ENCODE results near the gene GPR137B. TPM values are rescaled to one million over a fixed set of nuclear protein-coding genes. Genes with fewer than 3 reads are reported as not detected.
A peak's percentile ranks its signal among the peaks of the same experiment; 100 is the strongest.
"Not testable (repeated sequence)": the region's sequence is repeated elsewhere in the genome, so short reads cannot be mapped to it uniquely, and the experiment has no call there.

GPR137B gene
- total RNA-seq, 1 experiment from 2014 or later, result 8.2 TPM

DNA sequence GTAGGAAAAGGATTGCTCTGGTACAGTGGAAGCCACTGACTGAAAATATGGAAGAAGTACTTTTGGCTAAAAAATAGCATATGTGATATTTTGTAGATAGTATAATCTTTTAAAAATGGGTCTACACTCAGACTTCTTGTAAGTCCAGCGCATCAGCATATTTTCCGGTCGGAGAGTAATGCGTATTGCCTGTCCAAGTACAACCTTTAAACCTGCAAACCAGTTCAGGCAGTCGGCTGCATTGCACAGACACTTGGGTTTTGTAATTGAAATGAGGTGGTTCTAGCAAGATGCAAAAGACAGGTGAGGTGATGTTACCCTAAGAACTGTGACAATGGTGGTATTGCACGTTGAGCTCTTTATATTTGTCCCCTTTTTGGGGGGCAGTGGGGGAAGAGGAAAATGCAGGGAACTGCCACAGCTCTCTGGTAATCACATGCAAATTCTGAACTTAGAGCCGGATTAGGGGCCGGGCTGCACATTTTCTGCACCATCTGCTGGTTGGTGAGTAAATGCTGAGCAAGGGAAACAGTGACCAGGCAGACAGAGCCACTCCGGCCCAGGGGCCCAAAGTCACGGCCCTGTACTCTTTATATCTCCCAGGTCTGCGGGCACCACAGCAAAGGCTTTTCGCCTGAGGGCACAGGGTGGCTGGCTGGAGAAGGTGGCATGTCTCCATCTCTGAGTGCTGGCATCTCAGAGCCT is 2.3 kb downstream of the GPR137B start:
- DNase-seq (ENCODE audit: low read depth), result peak; percentile 15

- no peak for DNase-seq (ENCODE audit: low read depth)
These were observed 4.7 kb downstream of the GPR137B start for GRCh38 chr1:236147068-236147467.

DNA sequence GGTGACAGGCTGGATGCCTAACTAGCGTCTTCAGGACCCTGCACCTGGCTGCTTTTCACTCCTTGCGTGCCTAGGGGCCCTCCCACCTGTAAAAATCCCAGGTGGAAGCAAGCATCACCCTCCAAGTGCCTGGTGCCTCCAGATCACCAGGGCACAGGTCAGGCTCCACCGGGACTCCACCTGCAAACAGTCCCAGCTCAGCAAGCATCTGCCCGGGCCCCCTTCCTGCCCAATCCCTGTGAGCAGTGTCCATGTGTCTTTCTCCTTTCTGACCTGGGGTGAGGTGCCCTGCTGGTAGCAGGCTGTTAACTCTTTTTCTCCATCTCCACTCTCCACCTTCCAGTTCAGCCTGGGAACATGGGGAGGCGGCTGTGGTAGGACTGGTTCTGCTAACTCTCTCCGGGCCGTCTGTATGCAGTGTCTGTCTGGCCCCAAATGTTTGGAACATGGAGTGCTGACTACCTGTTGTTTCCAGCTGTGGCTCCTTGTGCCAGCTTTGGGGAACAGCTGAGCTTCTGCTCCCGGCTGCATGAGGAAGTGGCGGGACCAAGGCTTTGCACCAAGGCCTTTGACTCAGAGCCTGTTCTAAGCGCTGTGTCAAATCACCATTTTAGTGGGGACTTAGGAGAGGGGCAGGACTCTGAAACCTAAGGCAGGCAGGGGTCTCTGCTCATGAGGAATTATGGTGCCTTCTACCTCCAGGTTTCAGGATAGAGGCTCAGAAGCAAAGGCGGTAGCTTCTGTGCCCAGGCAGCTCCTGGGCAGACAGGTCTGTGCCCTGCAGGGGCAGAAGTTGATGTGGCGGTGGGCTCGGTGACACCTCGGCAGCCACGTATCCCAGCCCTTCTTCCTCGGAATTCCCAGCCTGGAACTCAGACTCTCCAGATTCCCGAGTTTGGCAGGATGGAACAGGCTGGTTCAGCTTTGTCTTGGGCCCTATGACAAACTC is 5.5 kb downstream of the GPR137B start:
- no peak for DNase-seq (ENCODE audit: low read depth)

DNA sequence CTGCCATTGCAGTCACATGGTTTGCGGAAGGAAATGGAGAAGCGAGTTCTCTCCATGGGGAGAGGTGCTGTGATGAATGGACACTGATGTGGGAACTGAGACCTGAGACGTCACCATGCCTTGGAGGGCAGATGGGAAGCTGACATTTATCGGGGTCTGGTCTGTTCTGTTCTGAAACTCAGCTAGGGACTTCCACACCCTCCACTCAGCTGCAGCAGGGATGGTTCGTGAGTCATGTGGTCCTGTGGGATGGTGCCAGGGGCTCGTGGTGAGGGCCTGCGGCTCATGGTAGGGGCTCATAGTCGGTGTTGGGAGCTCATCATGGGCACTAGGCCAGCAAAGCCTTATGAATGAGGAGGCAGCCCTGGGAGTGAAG is 6.1 kb downstream of the GPR137B start:
- peak; percentile 63 for DNase-seq (ENCODE audit: low read depth)

GRCh38 chr1:236149003-236149595 is 6.8 kb downstream of the GPR137B start:
- DNase-seq (ENCODE audit: low read depth), result no peak

DNA sequence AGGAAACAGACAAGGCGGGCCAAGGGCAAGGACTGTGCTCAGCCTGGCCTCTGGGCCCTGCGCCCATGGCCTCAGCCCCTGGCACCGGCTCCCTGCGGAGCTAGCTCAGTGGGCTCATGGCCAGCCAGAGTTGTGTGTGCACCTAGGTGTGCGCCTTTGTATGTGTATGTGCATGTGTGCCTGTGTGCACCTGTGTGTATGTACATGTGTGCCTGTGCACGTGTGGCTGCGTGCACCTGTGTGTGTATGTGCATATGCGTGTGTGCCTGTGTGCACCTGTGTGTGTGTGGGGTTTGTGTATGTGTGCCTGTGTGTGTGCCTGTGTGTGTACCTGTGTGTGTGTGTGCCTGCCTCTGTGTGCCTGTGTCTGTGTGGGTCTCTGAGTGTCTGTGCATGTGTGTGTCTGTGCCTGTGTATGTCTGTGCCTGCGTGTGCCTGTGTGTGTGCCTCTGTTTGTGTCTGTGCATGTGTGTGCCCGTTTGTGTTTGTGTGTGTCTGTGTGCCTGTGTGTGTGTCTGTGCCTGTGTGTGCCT is 7.4 kb downstream of the GPR137B start:
- no peak for DNase-seq (ENCODE audit: low read depth)

- no peak for DNase-seq (ENCODE audit: low read depth)
These were observed 8.1 kb downstream of the GPR137B start for GRCh38 chr1:236150311-236150955.

DNA sequence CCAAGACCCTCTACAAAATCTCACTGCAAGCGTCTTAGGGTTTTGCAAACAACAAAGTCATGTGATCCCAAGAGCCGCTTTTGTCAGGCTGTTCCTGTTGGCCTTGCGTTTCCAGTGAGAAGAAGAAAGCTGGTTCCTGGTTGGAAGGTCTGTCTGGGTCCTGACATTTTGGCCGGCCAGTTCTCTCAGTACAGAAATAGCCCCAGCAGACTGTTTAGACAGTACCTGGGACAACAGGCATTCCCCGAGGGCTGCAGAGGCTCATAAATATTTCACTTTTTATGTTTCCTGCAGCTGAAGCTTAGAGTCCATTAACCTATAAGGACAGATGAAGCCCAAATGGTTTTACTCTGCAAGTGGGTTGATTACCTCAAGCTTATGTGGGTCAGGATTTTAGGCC is 8.6 kb downstream of the GPR137B start:
- DNase-seq (ENCODE audit: low read depth), result no peak

DNA sequence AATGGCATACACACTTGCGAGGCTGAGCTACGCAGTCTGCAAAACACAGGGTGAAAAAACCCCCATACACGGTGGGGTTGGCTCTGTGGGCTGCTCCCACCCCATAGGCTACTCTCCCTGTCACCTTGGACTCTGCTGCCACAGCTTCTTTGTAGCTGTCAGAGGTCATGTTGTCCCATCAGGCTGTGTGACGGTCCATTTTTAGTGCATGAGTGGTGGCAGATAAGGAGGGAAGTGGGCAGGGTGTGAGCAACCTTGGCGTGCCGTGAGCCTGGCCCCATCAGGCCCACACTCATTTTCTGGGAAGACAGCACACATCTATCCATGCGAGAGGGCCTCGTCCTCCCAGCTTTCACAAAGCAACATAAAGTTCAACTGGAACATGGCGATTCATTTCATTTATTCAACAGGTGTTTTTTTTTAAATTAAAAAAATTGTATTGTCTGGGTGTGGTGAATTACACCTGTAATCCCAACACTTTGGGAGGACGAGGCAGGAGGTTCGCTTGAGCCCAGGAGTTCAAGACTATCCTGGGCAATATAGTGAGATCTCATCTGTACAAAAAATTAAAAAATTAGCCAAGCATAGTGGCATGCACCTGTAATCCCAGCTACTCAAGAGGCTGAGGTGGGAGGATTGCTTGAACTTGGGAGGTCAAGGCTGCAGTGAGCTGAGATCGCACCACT is 9.5 kb downstream of the GPR137B start:
- DNase-seq (ENCODE audit: low read depth), result no peak

DNA sequence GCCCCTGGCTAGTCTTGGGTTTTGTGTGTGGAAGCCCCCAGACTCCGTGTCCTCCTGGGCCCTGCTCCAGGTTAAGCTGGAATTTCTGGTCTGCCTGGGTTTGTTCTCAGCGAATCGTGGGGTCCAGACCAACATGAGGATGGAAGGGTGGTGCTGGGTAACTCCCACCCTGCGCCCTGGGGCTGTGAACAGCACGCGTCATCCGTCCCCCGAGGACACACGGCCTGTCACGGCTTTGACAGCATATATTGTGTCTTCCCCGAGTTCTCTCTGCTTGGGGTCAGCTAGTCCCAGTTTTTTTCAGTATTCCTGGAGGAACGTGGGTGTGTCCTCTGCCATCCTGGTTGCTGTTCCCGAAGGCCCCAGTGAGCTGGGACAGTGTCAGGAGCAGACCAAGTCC is 11.8 kb downstream of the GPR137B start:
- DNase-seq (ENCODE audit: low read depth), result no peak

GRCh38 chr1:236154671-236155398 is 12.5 kb downstream of the GPR137B start:
- no peak for DNase-seq (ENCODE audit: low read depth)

DNA sequence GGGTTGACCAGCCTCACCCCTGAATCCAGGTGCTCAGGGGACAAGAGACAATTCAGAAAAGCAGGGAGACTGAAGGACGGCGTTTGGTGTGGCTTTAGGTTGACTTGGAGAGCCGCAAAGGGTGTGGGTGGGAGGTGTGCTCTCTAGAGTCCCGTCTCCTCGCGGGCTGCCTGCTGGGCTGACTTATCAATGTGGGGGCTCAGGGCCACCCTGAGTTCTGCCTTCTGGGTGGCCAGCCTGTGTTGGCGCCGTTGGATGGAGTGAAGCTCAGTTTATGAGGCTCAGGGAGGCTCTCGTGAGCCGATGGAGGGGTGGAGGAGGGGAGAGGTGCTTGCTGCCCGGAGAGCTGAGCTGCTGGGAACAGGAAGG is 13.0 kb downstream of the GPR137B start:
- no peak for DNase-seq (ENCODE audit: low read depth)

- DNase-seq (ENCODE audit: low read depth), result no peak
These were observed 13.6 kb downstream of the GPR137B start for GRCh38 chr1:236155841-236156503.

- DNase-seq (ENCODE audit: low read depth), result no peak
These were observed 14.3 kb downstream of the GPR137B start for GRCh38 chr1:236156512-236157208.

GRCh38 chr1:236158072-236158471 is 15.7 kb downstream of the GPR137B start:
- not testable (repeated sequence) for DNase-seq (ENCODE audit: low read depth)

DNA sequence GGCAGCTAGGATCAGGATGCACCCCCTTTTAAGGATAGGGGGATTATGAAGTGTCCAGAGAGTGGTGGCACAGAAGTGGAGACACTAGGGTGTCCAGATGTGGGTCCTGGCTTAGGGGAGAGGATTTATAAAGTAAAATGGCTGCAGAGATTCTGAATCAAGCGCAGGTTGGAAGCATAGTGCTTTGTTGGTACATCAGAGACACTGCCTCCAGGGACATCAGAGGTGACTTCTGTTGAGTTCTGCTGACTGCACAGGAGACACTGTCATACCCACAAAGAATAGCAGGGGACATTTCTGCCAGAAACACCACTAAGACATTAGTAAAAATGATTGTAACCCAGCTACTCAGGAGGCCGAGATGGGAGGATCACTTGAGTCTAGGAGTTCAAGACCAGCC is 16.4 kb downstream of the GPR137B start:
- no peak for DNase-seq (ENCODE audit: low read depth)

DNA sequence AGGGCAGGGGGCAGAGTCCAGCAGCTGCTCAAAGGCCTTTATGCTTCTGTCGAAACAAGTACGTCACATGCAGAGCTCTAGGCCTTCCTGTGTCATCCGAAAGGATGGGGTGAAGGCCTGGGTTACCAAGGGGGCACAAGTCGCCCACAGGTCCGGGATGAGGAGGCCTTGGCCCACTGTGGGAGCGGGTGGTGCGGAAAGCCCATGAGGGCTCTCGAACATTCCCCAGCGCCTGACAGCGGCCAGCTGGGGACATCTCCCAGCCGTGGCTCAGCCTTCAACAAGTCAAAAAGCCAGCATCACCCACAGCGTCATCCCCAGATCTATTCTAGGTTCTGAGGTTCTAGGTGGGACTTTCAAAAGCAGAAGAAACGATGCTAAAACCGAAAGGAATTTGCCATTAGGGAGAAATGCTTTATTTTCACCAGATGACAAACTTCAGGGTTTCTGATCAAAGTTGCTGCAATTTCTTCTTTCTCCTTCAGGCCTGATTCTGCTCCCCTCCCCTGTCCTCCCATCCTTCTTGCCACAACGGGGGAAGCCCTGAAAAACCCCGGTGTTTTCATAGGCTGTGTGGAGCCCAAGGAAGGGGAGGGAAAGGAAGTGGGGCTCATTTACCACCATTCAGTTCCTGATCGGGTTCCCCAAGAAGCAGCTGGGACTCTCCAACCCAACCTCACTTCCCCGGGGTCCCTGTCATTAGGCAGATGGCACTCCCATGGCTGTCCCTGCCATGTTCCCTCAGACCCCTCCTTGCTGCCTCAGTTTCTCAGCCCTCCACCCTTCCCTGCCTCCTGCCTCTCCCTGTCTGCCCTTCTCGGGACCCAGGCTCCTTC is 17.6 kb downstream of the GPR137B start:
- no peak for DNase-seq (ENCODE audit: low read depth)

DNA sequence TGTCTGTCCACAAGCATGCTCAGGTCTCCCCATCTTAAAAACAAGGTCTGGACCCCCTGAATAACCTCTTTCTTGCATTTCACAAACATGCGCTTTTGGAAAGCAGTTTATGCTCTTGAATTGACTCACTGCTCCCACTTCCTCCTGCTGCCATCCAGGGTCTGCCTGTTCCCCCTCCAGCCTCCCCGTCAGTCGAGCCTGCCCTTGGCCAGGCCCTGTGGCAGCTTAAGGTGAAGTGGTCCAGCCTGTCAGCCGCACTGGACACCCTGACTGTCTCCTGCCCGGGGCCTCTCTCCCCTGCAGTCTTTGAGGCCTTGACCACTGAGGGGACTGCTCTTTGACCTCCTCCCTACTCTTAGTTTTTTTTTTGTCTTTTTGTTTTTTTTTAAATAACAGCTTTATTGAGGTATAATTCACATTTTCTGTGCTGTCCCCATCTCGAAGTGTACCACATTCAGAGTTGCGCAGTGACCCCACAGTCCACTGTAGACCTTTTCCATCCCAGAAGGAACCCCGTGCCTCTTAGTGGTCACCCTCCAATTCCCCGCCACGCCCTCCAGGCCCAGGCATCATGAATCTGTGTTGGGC is 18.3 kb downstream of the GPR137B start:
- no peak for DNase-seq (ENCODE audit: low read depth)

All from RPMI7951 (cell line).